H7 (cell line): ENCODE results near the gene ABCA4. TPM values are rescaled to one million over a fixed set of nuclear protein-coding genes. Genes with fewer than 3 reads are reported as not detected.

Experiments used
- DNase-seq: peaks from one replicate; pipeline ENCODE4 v3.0.0; 2012
- H3K27me3 ChIP-seq: 2 replicates; pipeline ENCODE4 v1.6.0; 2011; ENCODE audit warnings: mild to moderate bottlenecking, low read length; ENCODE audit not compliant: control insufficient read depth, insufficient read depth
- H3K36me3 ChIP-seq: replicated peaks from 2 replicates; pipeline ENCODE4 v1.5.1; 2011; ENCODE audit warnings: low read length; ENCODE audit not compliant: control insufficient read depth, insufficient read depth
- H3K4me3 ChIP-seq: 2 replicates; pipeline ENCODE4 v1.5.1; 2011; ENCODE audit warnings: low read depth, mild to moderate bottlenecking, control low read depth, low read length, moderate library complexity; ENCODE audit not compliant: insufficient read depth
- total RNA-seq: library from RNA; depleted of rRNA; stranded (reverse); fragments of >200 nt; shearing (Covaris generic); gene quantifications from 2 replicates; pipeline ENCODE4 v1.2.3, GENCODE V29; 2014

The ABCA4 gene
- total RNA-seq, 1 experiment from 2014 or later = 0.24 TPM

DNA sequence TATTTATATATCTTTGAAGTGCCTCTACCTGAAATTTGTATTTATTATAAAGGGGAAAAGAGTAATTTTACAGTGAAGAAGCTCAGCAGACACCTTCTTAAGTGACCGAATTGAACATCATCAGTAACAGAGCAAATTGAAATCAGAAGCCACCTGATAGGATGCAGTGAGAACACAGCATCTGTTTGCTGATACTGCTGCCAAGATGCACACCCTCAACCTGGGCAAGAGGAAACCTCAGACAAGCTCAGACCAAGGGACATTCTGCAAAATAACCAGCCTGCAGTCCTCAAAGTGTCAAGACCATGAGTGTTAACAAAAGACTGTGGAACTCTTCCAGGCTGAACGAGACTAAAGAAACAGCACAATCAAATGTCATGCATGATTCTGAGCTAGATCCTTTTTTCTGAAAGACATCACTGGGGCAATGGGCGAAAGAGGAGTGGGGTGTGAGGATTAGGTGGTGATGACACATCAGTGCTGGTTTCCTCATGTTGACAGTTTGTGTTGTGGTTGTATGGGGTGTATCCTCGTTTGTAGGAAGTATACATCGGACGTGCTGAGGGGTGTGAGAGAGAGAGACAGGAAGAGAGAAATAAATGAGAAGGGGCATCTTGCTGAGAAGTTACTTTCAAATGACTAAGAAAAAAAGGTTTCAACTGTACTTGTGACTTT lies 103.7 kb downstream of the ABCA4 start:
- Histone ChIP-seq H3K4me3 (no peak overlapping the region), H3K27me3 (peaks cover 13% of the 10 kb centered on the region), H3K36me3 (no peaks in the 10 kb centered on the region)
- no peak for DNase-seq

DNA sequence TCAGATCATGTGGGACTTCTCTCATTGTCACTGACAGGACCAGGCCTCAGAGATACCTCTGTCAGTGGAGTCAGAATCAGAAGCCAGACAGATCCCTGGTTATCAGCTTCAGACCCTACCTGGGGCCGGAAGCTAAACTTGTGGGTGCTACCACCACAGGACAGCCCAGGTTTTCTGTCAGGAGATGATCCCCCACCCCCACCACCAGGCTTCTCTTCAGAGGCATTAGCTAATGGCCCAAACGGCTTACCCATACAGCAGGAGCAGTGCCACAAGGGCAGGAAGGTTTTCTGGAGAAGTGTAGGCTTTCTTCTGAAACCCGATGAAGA lies 105.5 kb downstream of the ABCA4 start:
- Histone ChIP-seq H3K36me3 (no peaks in the 10 kb centered on the region), H3K4me3 (no peak overlapping the region), H3K27me3 (peaks cover 20% of the 10 kb centered on the region)
- DNase-seq = no peak

DNA sequence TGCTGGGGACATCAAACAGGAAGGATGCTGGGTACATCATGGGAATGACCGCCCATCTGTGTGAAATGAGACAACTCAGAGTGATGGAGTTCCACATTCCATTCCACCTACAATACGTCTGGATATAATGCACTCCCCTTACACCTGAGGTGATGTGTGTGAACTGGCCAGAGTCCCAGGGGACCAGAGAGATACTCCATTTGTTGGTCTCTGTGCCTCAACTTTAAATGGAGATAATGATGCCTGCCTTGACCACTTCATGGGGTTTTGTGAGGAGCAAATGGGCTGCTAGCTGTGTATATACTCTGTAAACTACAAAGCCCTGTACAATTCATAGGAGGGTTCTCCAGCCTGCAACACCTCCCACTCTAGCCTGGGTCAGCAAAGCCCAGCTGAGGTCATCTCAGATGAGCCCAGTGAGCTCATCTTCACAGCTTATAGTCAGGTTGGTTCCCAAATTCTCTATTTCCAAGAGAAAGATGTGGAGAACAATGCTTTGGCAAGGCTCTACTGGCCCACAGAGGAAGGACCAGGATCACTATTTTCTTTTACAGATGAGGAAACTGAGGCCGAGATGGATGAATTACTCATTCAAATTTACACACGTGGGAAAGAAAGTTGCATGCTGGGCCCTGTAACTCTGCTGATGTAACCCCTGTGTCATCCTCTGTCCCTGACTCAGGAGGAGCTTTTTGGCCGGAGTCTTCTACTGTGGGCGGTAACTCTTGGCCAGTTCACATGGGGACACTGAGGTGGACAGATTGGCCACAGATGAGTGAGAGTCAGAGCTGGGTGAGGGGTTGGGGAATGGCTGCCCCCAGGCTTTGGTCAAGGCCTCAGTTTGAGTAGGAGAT lies 106.1 kb downstream of the ABCA4 start:
- Histone ChIP-seq H3K4me3 (no peak overlapping the region), H3K36me3 (no peaks in the 10 kb centered on the region), H3K27me3 (peaks cover 24% of the 10 kb centered on the region)
- DNase-seq = no peak

DNA sequence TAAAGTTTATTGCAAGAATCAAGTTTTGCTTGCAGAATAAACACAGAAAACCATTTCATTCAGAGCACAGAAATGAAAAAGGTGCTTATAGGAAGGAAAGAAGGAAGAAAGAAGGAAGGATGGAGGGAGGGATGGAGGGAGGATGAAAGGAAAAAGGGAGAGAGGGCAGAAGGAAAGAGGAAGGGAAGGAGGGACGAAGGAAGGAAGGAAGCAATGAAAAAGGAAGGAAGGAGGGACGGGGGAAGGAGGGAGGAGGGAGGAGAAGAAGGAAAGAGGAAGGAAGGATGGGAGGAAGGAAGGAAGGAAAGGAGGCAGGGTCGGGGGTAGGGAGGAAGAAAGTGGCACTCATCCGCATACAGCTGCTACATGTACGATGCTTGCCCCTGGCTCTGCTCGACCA lies 106.9 kb downstream of the ABCA4 start:
- H3K27me3 ChIP-seq = peaks cover 28% of the 10 kb centered on the region
- no peaks in the 10 kb centered on the region for H3K36me3 ChIP-seq
- DNase-seq = no peak
- no peak overlapping the region for H3K4me3 ChIP-seq

DNA sequence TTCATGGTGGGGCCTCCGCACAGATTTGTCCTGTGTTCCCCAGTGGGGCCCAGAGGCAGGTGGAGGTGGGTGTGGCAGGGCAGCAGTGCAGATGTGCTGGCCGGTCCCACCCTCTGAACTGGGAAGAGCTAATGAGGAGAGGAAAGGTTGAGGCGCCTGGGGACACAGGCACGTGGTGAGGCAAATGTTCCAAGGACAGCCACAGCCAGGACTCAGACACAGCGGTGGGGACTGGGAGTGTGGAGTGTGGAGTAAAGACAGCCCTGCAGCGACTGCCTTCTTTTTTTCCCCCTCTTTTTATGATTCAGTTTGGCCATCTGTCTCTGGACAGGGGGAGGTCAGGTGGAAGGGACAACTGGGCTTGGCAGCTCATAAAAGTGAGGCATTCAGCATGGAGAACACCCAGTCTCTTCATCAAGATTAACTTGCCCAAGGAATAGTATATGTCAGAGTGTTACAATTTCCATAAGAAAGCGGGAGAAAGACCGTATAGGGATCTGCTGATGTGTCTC lies 107.5 kb downstream of the ABCA4 start:
- Histone ChIP-seq H3K4me3 (no peak overlapping the region), H3K27me3 (peaks cover 30% of the 10 kb centered on the region), H3K36me3 (no peaks in the 10 kb centered on the region)
- DNase-seq = peak; percentile 34

DNA sequence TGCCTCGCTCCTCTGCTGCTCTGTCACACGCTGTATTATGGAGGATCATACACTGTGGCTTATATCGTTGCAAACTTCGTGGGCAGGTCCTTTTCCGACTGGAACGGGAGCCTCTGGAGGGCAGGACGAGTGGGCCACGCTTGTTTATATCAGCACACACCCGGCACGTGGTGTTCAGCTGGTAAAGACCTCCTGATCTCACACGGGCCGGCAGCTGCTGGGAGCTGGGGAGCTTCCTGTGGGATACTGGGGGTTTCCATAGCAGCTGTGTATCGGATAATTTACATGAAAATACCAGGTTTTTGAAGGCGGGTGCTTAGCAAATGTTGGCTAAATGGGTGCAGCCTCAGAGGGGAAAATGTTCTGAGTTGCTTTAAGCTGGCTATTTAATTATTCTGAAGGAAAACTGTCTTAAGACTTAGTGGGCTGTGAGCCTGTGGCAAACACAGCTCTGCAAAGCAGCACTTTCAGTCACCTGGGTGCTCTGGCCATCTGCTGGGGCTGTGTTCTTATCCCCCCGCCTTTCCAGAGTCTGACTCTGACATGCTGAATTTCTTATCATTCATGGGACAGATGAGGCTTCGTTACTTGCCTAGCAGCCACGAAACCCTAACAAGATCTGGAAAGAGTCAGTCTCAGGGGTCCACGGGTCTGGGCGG lies 108.1 kb downstream of the ABCA4 start:
- Histone ChIP-seq H3K4me3 (no peak overlapping the region), H3K27me3 (peaks cover 33% of the 10 kb centered on the region), H3K36me3 (no peaks in the 10 kb centered on the region)
- DNase-seq = peak; percentile 83

DNA sequence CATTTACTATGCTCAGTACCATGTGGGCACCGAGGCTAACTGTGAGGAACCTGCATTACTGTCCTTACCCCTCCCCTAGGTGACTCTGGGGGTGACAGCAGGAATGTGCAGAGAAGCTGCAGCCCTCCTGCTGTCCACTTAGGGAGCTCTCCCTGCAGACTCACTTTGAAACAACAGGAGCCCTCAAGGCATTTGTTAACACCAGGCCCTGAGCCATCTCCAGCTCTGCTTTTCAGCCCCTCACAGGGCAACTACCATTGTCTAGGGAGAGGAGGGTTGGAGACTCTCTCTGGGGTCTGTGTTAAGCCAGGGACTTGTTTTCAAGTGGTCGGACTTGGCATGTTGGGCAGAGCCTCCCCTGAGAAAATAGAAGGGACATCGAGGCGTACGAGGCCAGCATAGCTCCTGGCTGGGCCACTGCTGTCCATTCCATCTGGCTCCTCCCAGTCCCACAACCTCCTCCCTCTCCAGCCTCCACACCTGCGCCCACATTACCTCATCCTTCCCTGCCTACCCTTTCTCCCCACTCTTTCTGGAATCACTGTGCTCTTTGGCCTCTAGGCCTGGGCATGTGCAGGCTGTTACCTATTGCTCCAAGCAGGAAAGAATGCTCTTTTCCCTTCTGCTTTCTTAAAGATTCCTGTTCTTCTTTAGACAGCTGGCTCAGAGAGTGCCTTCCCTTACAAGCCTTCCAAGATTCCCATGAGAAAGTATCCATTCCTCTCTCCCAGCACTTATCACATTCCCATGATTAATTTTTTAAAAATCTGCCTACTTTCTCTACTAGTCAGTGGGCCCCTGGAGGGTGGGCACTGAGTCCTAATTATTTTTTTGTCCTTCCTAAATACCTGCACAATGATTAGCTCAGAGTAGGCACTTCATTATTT lies 109.0 kb downstream of the ABCA4 start:
- Histone ChIP-seq H3K4me3 (no peak overlapping the region), H3K27me3 (peaks cover 33% of the 10 kb centered on the region), H3K36me3 (no peaks in the 10 kb centered on the region)
- DNase-seq = peak; percentile 57

DNA sequence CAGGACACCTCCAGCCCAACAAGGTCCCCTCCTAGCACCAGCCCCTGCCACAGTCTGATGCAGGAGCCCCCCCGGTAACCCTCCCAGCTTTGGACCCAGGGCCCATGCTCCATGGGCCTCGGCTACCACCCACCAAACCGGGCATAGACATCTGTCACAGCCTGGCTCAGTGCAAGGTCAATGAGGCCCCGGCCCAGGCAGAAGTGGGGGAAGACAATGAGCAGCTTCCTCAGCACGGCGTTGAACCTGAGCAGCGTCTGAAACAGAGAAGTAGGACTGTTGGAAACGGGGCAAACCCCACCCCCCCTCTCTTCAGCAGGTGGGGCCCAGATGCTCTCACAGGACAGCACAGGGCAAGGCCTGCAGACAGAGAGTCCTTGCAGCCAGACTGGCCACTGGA lies 109.8 kb downstream of the ABCA4 start:
- Histone ChIP-seq H3K36me3 (no peaks in the 10 kb centered on the region), H3K27me3 (peaks cover 32% of the 10 kb centered on the region), H3K4me3 (no peak overlapping the region)
- DNase-seq = no peak

DNA sequence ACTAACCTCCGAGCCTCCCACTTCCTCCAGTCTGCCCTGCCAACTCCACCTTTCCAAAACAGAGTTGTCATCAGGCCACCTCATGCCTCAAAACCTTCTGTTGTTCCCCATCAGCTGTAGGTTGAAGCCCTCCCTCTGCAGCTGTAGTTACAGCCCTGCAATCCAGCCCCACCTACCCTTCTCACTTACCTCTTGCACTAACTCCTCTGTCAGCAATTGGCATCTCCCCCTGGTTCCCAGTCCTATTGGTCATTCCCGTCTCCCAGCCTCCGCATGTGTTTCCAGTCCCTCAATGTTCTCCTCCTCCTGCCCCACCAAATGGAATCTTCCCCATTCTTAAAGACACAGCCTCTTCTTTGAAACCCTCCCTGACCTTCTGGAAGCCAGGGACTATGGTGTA lies 111.6 kb downstream of the ABCA4 start:
- no peak for DNase-seq
- peaks cover 26% of the 10 kb centered on the region for H3K27me3 ChIP-seq
- no peaks in the 10 kb centered on the region for H3K36me3 ChIP-seq
- H3K4me3 ChIP-seq = no peak overlapping the region

DNA sequence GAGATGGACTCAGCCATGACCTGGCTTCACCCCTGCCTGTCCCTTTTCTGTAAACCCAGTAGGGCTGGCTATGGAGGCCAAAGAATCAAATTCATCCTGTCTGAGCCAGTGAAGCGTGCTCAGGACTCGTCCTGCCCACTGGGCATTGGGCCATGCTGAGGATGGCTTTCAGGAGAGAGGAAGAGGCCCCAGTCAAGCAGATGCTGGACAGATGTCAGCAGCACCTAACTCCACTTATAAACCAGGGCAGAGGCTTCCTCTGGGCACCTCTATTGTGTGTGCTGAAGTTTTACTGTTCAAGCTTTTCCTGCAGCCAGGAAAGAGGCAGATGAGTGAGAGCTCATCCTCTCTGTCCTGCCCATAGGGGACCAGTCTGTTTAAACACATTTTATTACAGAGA lies 114.3 kb downstream of the ABCA4 start:
- peaks cover 16% of the 10 kb centered on the region for H3K27me3 ChIP-seq
- DNase-seq = no peak
- H3K36me3 ChIP-seq = no peaks in the 10 kb centered on the region
- no peak overlapping the region for H3K4me3 ChIP-seq

DNA sequence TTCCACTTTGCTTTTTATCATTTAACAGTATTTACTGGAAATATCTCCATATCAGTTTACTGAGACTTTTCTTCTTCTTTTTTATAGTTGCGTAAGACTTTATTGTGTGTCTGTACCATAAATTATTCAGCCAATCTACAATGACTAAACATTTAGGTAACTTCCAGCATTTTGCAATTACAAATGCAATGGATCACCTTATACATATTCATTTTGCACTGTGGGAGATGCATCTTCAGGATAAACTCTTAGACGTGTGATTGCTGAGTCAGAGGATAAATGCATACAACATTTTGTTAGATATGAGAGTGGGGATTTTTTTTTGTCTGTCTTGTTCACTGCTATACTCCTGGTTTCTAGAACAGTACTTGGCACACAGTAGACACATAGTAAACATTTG lies 116.0 kb downstream of the ABCA4 start:
- no peak for DNase-seq
- H3K27me3 ChIP-seq = peaks cover 9% of the 10 kb centered on the region
- no peak overlapping the region for H3K4me3 ChIP-seq

DNA sequence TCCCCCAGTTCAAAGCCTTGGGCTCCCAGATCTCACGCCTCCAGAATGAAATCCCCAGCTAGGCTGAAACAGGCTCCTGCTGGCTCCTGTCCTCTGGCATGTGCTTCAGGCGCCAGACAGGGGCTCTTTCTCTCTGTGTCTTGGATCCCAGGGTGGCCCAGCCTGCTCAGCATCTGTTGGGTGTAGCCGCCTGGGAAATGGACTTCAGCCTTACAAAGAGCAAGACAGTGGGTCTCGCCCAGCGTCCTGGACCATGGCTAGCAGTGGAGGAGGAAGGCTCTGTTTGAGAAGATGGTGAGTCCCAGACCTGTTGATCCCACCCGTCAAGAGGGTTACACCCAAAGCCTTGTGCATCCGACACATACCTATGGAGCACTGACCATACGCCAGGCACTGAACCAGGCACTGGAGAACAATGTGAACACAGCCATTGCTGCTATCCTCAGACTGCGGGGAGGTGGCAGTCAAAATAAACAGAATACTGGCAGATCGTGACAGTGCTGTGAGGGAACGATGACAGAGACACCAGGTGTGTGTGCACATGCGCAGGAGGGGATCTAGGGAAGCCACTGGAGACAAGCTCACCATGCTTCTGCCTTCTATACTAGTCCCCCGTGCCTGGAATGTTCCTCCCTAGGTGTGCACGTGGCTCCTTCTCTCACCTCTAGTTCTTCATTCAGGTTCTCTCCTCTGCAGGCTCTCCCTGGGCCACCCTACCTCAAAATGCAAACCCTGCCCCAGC lies 118.7 kb downstream of the ABCA4 start:
- DNase-seq = no peak
- Histone ChIP-seq H3K36me3 (no peaks in the 10 kb centered on the region), H3K27me3 (no peaks in the 10 kb centered on the region), H3K4me3 (no peak overlapping the region)

More for the DNA sequence above, 116.0 kb downstream of the ABCA4 start:
- no peaks in the 10 kb centered on the region for H3K36me3 ChIP-seq

DNA sequence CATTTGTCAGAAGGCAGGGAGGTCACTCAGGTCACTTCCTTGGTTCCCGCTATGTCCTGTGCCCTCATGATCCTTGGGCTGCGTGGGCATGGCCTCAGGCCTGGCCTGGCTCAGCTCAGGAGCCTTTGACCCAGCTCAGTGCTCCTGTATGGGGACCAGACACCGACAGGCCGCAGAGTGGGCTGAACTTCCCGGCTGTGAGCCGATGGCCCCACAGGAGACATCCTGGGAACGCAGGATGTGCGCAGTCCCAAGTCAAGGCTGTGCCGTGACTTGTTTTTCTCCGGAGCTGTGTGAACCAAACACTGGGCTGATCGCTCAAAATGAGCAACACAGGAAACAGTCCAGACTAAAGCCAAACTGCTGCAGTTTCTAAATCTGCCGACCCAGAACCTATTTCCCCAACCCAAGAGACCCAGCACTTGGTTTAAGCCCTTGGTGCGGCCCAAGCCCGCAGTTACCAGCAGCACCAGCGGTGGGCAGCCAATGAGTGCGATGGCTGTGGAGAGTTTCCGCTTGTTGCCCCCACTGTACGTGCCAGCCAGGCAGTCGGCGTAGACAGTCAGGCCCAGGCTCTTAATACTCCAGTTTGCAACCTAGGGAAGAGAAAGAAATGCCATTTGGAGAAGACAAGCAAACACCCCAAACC lies 119.4 kb downstream of the ABCA4 start:
- DNase-seq = no peak
- Histone ChIP-seq H3K36me3 (no peaks in the 10 kb centered on the region), H3K4me3 (no peak overlapping the region), H3K27me3 (no peaks in the 10 kb centered on the region)
